Neural progenitor cell (in vitro differentiated cells): ENCODE data around the gene GBF1. TPM values are rescaled to one million over a fixed set of nuclear protein-coding genes. Genes with fewer than 3 reads are reported as not detected.

Source experiments
- DNase-seq: peaks from one replicate; pipeline ENCODE4 v3.0.0-alpha.2; 2016; ENCODE audit warnings: low spot score
- H2AFZ ChIP-seq: fragments of 200-600 bp; sonication (generic); replicated peaks from 2 replicates; pipeline ENCODE4 v1.6.1; 2016; ENCODE audit warnings: antibody characterized with exemption
- H3F3A ChIP-seq: fragments of 200-600 bp; sonication (generic); 2 replicates; pipeline ENCODE4 v1.6.1; 2016; ENCODE audit warnings: antibody characterized with exemption, low read depth
- H3K27ac ChIP-seq: fragments of 200-600 bp; sonication (generic); 2 replicates; pipeline ENCODE4 v1.5.1; 2016; ENCODE audit warnings: mild to moderate bottlenecking
- H3K27me3 ChIP-seq: fragments of 200-600 bp; sonication (generic); 2 replicates; pipeline ENCODE4 v1.6.1; 2016; ENCODE audit warnings: mild to moderate bottlenecking, moderate library complexity
- H3K36me3 ChIP-seq: fragments of 200-600 bp; sonication (generic); 2 replicates; pipeline ENCODE4 v1.5.1; 2016
- H3K4me1 ChIP-seq: fragments of 200-600 bp; sonication (generic); 2 replicates; pipeline ENCODE4 v1.6.1; 2016; ENCODE audit warnings: mixed run types
- H3K4me2 ChIP-seq: fragments of 200-600 bp; sonication (generic); 2 replicates; pipeline ENCODE4 v1.6.1; 2016
- H3K4me3 ChIP-seq: fragments of 200-600 bp; sonication (generic); 2 replicates; pipeline ENCODE4 v1.5.1; 2016
- H3K79me2 ChIP-seq: fragments of 200-600 bp; sonication (generic); 2 replicates; pipeline ENCODE4 v1.6.1; 2016; ENCODE audit warnings: low read depth
- H3K9ac ChIP-seq: fragments of 200-600 bp; sonication (generic); 2 replicates; pipeline ENCODE4 v1.6.1; 2016
- H3K9me3 ChIP-seq: fragments of 200-600 bp; sonication (generic); 2 replicates; pipeline ENCODE4 v1.5.1; 2016; ENCODE audit warnings: low read depth
- H4K20me1 ChIP-seq: fragments of 200-600 bp; sonication (generic); 2 replicates; pipeline ENCODE4 v1.6.1; 2016; ENCODE audit warnings: low read depth
- H3K27ac Mint-ChIP-seq: 3 replicates; pipeline ENCODE4 v1.8.0; 2021; ENCODE audit warnings: mixed read lengths
- H3K27me3 Mint-ChIP-seq: 2 replicates; pipeline ENCODE4 v1.8.0; 2022; ENCODE audit warnings: low read depth, mild to moderate bottlenecking, inconsistent platforms, moderate library complexity, mixed read lengths; ENCODE audit not compliant: insufficient read depth
- H3K36me3 Mint-ChIP-seq: 3 replicates; pipeline ENCODE4 v1.8.0; 2021; ENCODE audit warnings: mixed read lengths
- H3K4me1 Mint-ChIP-seq: 3 replicates; pipeline ENCODE4 v1.8.0; 2021; ENCODE audit warnings: mixed read lengths
- H3K4me3 Mint-ChIP-seq: 3 replicates; pipeline ENCODE4 v1.8.0; 2021; ENCODE audit warnings: mild to moderate bottlenecking, moderate library complexity, mixed read lengths
- H3K9me3 Mint-ChIP-seq: 3 replicates; pipeline ENCODE4 v1.8.0; 2020; ENCODE audit warnings: mixed read lengths
- EZH2 ChIP-seq: fragments of 200-600 bp; sonication (generic); IDR thresholded peaks from 2 replicates; pipeline ENCODE4 v1.6.1; 2017; ENCODE audit warnings: antibody characterized with exemption, mild to moderate bottlenecking, moderate library complexity
- EZH2phosphoT487 ChIP-seq: fragments of 200-600 bp; sonication (generic); IDR thresholded peaks from 2 replicates; pipeline ENCODE4 v1.6.1; 2017; ENCODE audit warnings: antibody characterized with exemption
- total RNA-seq: library from RNA; depleted of rRNA; stranded (reverse); fragments of >200 nt; gene quantifications from 2 replicates; pipeline ENCODE4 v1.2.3, GENCODE V29; 2015; ENCODE audit warnings: low replicate concordance
- TF ChIP-seq, protein P1 (sequence below): fragments of 200-600 bp; sonication (generic); IDR thresholded peaks from 2 replicates; pipeline ENCODE4 v1.5.1; 2017; ENCODE audit warnings: antibody characterized with exemption, mild to moderate bottlenecking

The GBF1 gene
- total RNA-seq, 1 donor from 2014 or later, result 23.5 TPM

DNA sequence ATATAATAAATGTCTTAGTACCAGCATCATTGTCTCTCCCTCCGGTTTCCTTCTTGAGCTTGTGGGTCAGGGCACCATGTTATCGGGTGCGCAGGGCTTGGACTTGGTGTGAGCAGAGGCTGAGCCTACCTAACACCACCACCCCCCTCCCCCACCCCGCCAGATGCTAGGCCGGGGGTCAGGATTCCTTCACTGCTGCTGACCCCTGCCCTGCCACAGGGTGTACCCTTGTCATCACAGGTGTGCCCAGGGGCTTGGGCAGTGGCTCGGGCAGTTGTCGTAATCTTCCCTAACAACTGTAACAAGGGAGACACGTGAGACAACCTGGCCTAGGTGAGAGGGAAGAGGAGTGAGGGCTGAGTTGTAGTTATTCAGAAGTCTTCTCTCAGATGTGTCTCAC lies 137.5 kb downstream of the GBF1 start:
- Histone ChIP-seq H3K9me3 (no peaks in the 10 kb centered on the region), H3F3A (peaks cover 4% of the 10 kb centered on the region), H3K4me2 (no peak overlapping the region), H3K4me3 (no peak overlapping the region), H3K9ac (no peak overlapping the region), H3K27ac (no peak overlapping the region), H2AFZ (no peak overlapping the region), H3K36me3 (no peaks in the 10 kb centered on the region), H3K79me2 (no peaks in the 10 kb centered on the region), H3K27me3 (peaks cover 35% of the 10 kb centered on the region), H3K4me1 (no peaks in the 10 kb centered on the region), H4K20me1 (no peaks in the 10 kb centered on the region)
- Mint-ChIP-seq H3K36me3 (peaks cover 20% of the 10 kb centered on the region), H3K9me3 (no peaks in the 10 kb centered on the region), H3K4me3 (no peak overlapping the region), H3K4me1 (no peaks in the 10 kb centered on the region), H3K27ac (no peak overlapping the region), H3K27me3 (peaks cover 2% of the 10 kb centered on the region)
- no peak for DNase-seq
- TF ChIP-seq EZH2phosphoT487 (no peak), EZH2 (no peak)
- TF ChIP-seq, protein P1, sequence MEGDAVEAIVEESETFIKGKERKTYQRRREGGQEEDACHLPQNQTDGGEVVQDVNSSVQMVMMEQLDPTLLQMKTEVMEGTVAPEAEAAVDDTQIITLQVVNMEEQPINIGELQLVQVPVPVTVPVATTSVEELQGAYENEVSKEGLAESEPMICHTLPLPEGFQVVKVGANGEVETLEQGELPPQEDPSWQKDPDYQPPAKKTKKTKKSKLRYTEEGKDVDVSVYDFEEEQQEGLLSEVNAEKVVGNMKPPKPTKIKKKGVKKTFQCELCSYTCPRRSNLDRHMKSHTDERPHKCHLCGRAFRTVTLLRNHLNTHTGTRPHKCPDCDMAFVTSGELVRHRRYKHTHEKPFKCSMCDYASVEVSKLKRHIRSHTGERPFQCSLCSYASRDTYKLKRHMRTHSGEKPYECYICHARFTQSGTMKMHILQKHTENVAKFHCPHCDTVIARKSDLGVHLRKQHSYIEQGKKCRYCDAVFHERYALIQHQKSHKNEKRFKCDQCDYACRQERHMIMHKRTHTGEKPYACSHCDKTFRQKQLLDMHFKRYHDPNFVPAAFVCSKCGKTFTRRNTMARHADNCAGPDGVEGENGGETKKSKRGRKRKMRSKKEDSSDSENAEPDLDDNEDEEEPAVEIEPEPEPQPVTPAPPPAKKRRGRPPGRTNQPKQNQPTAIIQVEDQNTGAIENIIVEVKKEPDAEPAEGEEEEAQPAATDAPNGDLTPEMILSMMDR, result no peak

DNA sequence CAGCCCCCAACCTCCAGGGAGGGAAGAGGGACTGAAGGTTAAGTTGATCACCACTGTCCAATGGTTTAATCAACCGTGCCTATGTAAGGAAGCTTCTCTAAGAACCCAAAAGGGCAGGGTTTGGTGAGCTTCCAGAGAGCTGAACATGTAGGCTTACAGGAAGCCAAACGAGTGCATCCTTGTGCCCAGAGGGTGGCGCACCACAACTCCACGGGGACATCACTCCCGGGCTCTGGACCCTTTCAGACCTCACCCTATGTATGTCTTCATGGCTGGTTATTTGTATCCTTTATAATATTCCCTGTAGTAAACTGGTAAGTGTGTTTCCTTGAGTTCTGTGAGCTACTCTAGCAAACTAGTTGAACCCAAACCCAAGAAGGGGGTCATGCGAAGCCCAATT lies 138.7 kb downstream of the GBF1 start:
- TF ChIP-seq, protein P1, result peak; percentile 67
- TF ChIP-seq EZH2phosphoT487, result no peak
- Histone ChIP-seq H3K79me2 (no peaks in the 10 kb centered on the region), H3K9ac (no peak overlapping the region), H3K4me1 (no peaks in the 10 kb centered on the region), H3K27ac (no peak overlapping the region), H3K36me3 (no peaks in the 10 kb centered on the region), H3K9me3 (no peaks in the 10 kb centered on the region), H3F3A (peaks cover 8% of the 10 kb centered on the region), H3K27me3 (peaks cover 44% of the 10 kb centered on the region), H3K4me3 (no peak overlapping the region), H3K4me2 (no peak overlapping the region), H4K20me1 (peaks cover 3% of the 10 kb centered on the region), H2AFZ (no peak overlapping the region)
- peak; percentile 70 for DNase-seq
- Mint-ChIP-seq H3K4me1 (peaks cover 3% of the 10 kb centered on the region), H3K27ac (no peak overlapping the region), H3K4me3 (no peak overlapping the region), H3K9me3 (no peaks in the 10 kb centered on the region), H3K36me3 (peaks cover 18% of the 10 kb centered on the region), H3K27me3 (peaks cover 2% of the 10 kb centered on the region)

DNA sequence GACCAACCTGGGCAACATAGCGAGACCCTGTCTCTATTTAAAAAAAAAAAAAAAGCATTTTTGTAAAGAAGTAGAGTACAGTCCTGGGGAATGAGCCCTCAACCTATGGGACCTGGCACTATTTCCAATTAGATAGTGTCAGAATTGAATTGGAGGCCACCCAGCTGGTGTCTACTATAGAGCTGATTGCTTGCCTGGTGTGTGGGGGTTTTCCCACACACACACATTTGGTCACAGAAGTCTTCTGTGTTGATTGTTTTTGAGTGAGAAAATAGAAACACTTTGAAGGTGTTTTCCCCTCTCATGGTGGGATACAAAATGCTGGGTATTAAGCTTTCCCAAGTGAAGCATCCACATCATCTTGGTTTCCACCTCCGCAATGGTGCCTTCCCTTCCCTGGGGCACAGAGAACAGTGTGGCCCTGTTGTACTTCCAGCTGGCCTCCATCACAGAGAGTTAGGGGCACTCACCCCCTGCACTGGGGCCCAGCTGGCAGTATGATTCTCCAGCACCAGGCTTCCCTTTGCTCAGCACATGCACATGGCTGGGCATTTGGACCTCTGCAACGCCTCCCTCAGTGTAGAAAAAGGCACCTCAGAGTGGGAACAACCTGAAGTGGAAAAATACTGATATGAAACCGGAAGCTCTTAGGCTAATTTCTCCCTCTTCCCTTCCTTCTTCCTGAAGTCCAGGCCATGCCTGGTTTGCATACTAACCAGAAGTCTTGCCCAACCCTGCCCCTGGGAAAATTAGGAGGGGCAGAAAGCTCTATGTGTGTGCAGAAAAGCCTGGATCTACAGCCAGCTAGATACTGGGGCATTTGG lies 139.5 kb downstream of the GBF1 start:
- H3K9me3 Mint-ChIP-seq, result no peaks in the 10 kb centered on the region
- Histone ChIP-seq H3K79me2 (no peaks in the 10 kb centered on the region), H3K9me3 (no peaks in the 10 kb centered on the region), H3K27ac (no peak overlapping the region), H2AFZ (no peak overlapping the region), H4K20me1 (peaks cover 3% of the 10 kb centered on the region), H3K9ac (no peak overlapping the region), H3K27me3 (peaks cover 51% of the 10 kb centered on the region), H3K4me1 (no peaks in the 10 kb centered on the region), H3K4me2 (no peak overlapping the region), H3F3A (peaks cover 8% of the 10 kb centered on the region), H3K36me3 (no peaks in the 10 kb centered on the region), H3K4me3 (no peak overlapping the region)
- no peak for TF ChIP-seq EZH2phosphoT487
- no peak for TF ChIP-seq EZH2
- TF ChIP-seq, protein P1, result no peak
- H3K27me3 Mint-ChIP-seq, result peaks cover 3% of the 10 kb centered on the region
- no peak for DNase-seq
- H3K4me1 Mint-ChIP-seq, result peaks cover 3% of the 10 kb centered on the region
- peaks cover 15% of the 10 kb centered on the region for H3K36me3 Mint-ChIP-seq
- H3K27ac Mint-ChIP-seq, result no peak overlapping the region
- no peak overlapping the region for H3K4me3 Mint-ChIP-seq
